ENCODE results near the gene HAGHL. TPM values are rescaled to one million over a fixed set of nuclear protein-coding genes. Genes with fewer than 3 reads are reported as not detected.
A peak's percentile ranks its signal among the peaks of the same experiment; 100 is the strongest.

Gene HAGHL
- total and polyA plus RNA-seq, 2 experiments from 2014 or later, result 21.6 to 35.3 TPM

DNA sequence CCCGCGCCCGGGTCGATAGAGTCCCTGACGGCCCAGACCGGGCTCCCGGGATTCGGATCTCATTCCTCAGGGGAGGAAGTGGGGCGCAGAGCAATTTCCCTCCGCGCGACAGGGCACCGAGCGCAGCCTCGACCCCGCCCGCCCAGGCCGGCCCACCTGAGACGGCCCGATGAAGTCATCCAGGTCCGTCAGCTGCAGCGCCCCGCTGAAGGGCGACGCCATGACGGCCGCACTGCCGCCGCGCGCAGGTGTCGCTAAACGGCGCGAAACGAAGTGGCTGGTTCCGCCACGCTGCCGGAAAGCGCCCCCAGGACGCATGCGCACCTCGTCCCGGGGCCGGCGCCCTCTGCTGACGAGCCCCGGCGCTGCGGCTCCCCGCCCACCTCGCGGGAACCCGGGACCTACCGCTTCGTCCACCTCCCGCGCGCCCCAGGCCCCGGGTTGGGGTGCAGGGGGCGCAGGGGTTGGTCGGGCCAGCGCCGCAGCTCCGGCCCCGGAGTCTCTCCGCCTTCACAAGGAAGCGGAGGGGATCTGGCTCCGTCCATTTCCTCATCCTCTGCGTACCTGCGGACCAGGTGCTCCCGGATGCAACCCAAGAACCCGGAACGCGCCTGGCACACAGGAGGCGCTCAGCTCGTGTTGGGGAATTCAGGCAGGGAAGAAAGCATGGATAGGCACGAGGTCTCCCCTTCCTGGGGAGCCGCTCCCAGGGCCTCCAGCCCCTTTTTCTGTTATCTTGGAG, 14.0 kb downstream of the HAGHL start, which contains the start of gene CIAO3 (continued):
- TF ChIP-seq, protein P1, sequence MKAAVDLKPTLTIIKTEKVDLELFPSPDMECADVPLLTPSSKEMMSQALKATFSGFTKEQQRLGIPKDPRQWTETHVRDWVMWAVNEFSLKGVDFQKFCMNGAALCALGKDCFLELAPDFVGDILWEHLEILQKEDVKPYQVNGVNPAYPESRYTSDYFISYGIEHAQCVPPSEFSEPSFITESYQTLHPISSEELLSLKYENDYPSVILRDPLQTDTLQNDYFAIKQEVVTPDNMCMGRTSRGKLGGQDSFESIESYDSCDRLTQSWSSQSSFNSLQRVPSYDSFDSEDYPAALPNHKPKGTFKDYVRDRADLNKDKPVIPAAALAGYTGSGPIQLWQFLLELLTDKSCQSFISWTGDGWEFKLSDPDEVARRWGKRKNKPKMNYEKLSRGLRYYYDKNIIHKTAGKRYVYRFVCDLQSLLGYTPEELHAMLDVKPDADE (IDR thresholded peaks at IDR 0.05), result peak; percentile 98
- TF ChIP-seq POLR2AphosphoS5 (IDR thresholded peaks at IDR 0.05; ENCODE audit: low read depth), result peak; percentile 81

DNA sequence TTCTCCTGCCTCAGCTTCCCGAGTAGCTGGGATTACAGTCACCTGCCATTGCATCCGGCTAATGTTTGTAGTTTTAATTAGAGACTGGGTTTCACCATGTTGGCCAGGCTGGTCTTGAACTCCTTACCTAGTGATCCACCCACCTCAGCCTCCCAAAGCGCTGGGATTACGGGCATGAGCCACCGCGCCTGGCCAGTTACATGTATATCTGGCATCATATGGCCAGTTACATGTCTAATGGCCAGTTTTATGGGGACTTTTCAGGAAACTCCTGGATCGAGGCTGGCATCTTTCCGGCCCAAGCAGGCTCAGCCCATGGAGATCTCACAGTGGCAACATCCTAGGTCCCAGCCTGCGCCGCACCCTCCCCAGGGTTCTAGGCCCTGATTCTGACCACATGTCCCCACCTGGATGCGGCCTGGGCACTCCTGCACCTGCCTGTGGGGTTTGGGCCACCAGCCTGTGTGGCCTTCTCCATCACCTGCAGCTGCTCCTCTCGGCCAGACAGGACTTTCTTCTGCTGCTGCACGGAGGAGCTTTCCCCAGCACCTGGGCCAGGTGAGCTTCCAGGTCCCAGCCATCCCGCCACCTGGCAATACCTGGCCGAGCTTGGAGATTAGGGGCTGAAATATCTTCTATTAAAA, 15.2 kb downstream of the HAGHL start:
- Histone ChIP-seq H3K9me2 (ENCODE audit: insufficient read depth) (no peaks in the 10 kb centered on the region), H3K27me3 (ENCODE audit: insufficient read depth) (no peaks in the 10 kb centered on the region), H3K27ac (ENCODE audit: low read depth) (no peak overlapping the region), H3K36me3 (ENCODE audit: insufficient read depth) (no peaks in the 10 kb centered on the region), H3K79me2 (replicated peaks; ENCODE audit: insufficient read depth) (no peaks in the 10 kb centered on the region), H3K4me2 (0 out of 2 replicates have a peak overlapping the region, but pooled peaks have one; percentile 84), H4K20me1 (replicated peaks; ENCODE audit: insufficient read depth) (no peaks in the 10 kb centered on the region), H2AFZ (no peak overlapping the region), H3F3A (replicated peaks; ENCODE audit: low read depth) (0 out of 2 replicates have a peak, but pooled peaks cover 6% of the 10 kb centered on the region), H3K4me3 (no peak overlapping the region), H3K4me1 (ENCODE audit: insufficient read depth) (no peaks in the 10 kb centered on the region; the same call in 1 of the 2 replicates)
- Mint-ChIP-seq H3K36me3 (ENCODE audit: low read depth) (peaks cover 12% of the 10 kb centered on the region), H3K27ac (no peak overlapping the region), H3K4me1 (peaks cover 13% of the 10 kb centered on the region), H3K4me3 (peak overlapping the region; percentile 82), H3K27me3 (ENCODE audit: insufficient read depth, low read depth, poor library complexity) (peaks cover 17% of the 10 kb centered on the region), H3K9me3 (no peaks in the 10 kb centered on the region)
- DNase-seq (ENCODE audit: low spot score) (no peak), ATAC-seq (no peak)
- TF ChIP-seq CREB1 (CRISPR knock-in tag; IDR thresholded peaks at IDR 0.05; ENCODE audit: low read depth), result no peak
- TF ChIP-seq ZNF331 (CRISPR knock-in tag; IDR thresholded peaks at IDR 0.05; ENCODE audit: low read depth), result no peak
- TF ChIP-seq, protein P2, sequence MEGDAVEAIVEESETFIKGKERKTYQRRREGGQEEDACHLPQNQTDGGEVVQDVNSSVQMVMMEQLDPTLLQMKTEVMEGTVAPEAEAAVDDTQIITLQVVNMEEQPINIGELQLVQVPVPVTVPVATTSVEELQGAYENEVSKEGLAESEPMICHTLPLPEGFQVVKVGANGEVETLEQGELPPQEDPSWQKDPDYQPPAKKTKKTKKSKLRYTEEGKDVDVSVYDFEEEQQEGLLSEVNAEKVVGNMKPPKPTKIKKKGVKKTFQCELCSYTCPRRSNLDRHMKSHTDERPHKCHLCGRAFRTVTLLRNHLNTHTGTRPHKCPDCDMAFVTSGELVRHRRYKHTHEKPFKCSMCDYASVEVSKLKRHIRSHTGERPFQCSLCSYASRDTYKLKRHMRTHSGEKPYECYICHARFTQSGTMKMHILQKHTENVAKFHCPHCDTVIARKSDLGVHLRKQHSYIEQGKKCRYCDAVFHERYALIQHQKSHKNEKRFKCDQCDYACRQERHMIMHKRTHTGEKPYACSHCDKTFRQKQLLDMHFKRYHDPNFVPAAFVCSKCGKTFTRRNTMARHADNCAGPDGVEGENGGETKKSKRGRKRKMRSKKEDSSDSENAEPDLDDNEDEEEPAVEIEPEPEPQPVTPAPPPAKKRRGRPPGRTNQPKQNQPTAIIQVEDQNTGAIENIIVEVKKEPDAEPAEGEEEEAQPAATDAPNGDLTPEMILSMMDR (conservative IDR thresholded peaks at IDR 0.05; ENCODE audit: low read depth in 2 of 2), result no peak
- TF ChIP-seq, protein P3, sequence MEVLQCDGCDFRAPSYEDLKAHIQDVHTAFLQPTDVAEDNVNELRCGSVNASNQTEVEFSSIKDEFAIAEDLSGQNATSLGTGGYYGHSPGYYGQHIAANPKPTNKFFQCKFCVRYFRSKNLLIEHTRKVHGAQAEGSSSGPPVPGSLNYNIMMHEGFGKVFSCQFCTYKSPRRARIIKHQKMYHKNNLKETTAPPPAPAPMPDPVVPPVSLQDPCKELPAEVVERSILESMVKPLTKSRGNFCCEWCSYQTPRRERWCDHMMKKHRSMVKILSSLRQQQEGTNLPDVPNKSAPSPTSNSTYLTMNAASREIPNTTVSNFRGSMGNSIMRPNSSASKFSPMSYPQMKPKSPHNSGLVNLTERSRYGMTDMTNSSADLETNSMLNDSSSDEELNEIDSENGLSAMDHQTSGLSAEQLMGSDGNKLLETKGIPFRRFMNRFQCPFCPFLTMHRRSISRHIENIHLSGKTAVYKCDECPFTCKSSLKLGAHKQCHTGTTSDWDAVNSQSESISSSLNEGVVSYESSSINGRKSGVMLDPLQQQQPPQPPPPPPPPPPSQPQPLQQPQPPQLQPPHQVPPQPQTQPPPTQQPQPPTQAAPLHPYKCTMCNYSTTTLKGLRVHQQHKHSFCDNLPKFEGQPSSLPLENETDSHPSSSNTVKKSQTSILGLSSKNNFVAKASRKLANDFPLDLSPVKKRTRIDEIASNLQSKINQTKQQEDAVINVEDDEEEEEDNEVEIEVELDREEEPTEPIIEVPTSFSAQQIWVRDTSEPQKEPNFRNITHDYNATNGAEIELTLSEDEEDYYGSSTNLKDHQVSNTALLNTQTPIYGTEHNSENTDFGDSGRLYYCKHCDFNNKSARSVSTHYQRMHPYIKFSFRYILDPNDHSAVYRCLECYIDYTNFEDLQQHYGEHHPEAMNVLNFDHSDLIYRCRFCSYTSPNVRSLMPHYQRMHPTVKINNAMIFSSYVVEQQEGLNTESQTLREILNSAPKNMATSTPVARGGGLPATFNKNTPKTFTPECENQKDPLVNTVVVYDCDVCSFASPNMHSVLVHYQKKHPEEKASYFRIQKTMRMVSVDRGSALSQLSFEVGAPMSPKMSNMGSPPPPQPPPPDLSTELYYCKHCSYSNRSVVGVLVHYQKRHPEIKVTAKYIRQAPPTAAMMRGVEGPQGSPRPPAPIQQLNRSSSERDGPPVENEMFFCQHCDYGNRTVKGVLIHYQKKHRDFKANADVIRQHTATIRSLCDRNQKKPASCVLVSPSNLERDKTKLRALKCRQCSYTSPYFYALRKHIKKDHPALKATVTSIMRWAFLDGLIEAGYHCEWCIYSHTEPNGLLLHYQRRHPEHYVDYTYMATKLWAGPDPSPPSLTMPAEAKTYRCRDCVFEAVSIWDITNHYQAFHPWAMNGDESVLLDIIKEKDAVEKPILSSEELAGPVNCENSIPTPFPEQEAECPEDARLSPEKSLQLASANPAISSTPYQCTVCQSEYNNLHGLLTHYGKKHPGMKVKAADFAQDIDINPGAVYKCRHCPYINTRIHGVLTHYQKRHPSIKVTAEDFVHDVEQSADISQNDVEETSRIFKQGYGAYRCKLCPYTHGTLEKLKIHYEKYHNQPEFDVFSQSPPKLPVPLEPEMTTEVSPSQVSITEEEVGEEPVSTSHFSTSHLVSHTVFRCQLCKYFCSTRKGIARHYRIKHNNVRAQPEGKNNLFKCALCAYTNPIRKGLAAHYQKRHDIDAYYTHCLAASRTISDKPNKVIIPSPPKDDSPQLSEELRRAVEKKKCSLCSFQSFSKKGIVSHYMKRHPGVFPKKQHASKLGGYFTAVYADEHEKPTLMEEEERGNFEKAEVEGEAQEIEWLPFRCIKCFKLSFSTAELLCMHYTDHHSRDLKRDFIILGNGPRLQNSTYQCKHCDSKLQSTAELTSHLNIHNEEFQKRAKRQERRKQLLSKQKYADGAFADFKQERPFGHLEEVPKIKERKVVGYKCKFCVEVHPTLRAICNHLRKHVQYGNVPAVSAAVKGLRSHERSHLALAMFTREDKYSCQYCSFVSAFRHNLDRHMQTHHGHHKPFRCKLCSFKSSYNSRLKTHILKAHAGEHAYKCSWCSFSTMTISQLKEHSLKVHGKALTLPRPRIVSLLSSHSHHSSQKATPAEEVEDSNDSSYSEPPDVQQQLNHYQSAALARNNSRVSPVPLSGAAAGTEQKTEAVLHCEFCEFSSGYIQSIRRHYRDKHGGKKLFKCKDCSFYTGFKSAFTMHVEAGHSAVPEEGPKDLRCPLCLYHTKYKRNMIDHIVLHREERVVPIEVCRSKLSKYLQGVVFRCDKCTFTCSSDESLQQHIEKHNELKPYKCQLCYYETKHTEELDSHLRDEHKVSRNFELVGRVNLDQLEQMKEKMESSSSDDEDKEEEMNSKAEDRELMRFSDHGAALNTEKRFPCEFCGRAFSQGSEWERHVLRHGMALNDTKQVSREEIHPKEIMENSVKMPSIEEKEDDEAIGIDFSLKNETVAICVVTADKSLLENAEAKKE (CRISPR knock-in tag; IDR thresholded peaks at IDR 0.05), result no peak
- TF ChIP-seq, protein P1 (IDR thresholded peaks at IDR 0.05), result no peak
- TF ChIP-seq STAT1 (IDR thresholded peaks at IDR 0.05; ENCODE audit: unreplicated experiment), result no peak
- TF ChIP-seq EZH2phosphoT487 (IDR thresholded peaks at IDR 0.05; ENCODE audit: unreplicated experiment), result no peak
- TF ChIP-seq ZNF114 (CRISPR knock-in tag; IDR thresholded peaks at IDR 0.05), result no peak
- TF ChIP-seq NANOG (IDR thresholded peaks at IDR 0.05; ENCODE audit: borderline replicate concordance), result no peak
